Calu3 (cell line): ENCODE results near the gene FAT4. TPM values are rescaled to one million over a fixed set of nuclear protein-coding genes. Genes with fewer than 3 reads are reported as not detected.

Source experiments
- BruUV-seq: library from RNA; stranded (reverse); fragments of 400-500 nt; replicated peaks from 2 replicates; lab custom pipeline; 2021; lab: Mats Ljungman, UMichigan
- CTCF ChIA-PET: fragments of 300-600 bp; sonication (Branson Sonifier 250); formaldehyde crosslinking; loops from one replicate; lab custom pipeline; 2022; ENCODE audit warnings: antibody characterized with exemption; lab: Charles Lee
- DNase-seq: peaks from one replicate; pipeline ENCODE4 v3.0.0; 2022
- H3K27ac Mint-ChIP-seq: one replicate; pipeline ENCODE4 v1.8.0; 2022; ENCODE audit warnings: mixed read lengths; ENCODE audit not compliant: unreplicated experiment
- H3K27me3 Mint-ChIP-seq: one replicate; pipeline ENCODE4 v1.8.0; 2022; ENCODE audit warnings: mixed read lengths; ENCODE audit not compliant: unreplicated experiment
- H3K36me3 Mint-ChIP-seq: one replicate; pipeline ENCODE4 v1.8.0; 2022; ENCODE audit warnings: mild to moderate bottlenecking, moderate library complexity, mixed read lengths; ENCODE audit not compliant: insufficient read depth, unreplicated experiment
- H3K4me1 Mint-ChIP-seq: one replicate; pipeline ENCODE4 v1.8.0; 2022; ENCODE audit warnings: mild to moderate bottlenecking, low read depth, mixed read lengths; ENCODE audit not compliant: unreplicated experiment
- H3K4me3 Mint-ChIP-seq: one replicate; pipeline ENCODE4 v1.8.0; 2022; ENCODE audit warnings: mild to moderate bottlenecking, low read depth, moderate library complexity, mixed read lengths; ENCODE audit not compliant: unreplicated experiment
- H3K9me3 Mint-ChIP-seq: one replicate; pipeline ENCODE4 v1.8.0; 2022; ENCODE audit warnings: low read depth, mixed read lengths; ENCODE audit not compliant: unreplicated experiment
- CTCF ChIP-seq: fragments of 200-600 bp; IDR thresholded peaks from one replicate; pipeline ENCODE4 v1.8.0; 2022; ENCODE audit warnings: antibody characterized with exemption; ENCODE audit not compliant: unreplicated experiment
- intact Hi-C: fragments of 100-400 bp; cut with micrococcal nuclease; formaldehyde crosslinking; loops from one replicate; pipeline ENCODE4 v1.10.0; 2022; ENCODE audit not compliant: unreplicated experiment
- total RNA-seq: library from RNA; stranded (reverse); gene quantifications from 2 replicates; pipeline ENCODE4 v1.2.3, GENCODE V29; 2022

The FAT4 gene
- total RNA-seq, 1 experiment from 2014 or later: 4.6 TPM

GRCh38 chr4:125352521-125352920 is 37.8 kb downstream of the FAT4 start:
- no peaks in the 10 kb centered on the region for H3K9me3 Mint-ChIP-seq
- no TSS peak for BruUV-seq
- H3K27me3 Mint-ChIP-seq: no peaks in the 10 kb centered on the region
- CTCF ChIA-PET: interaction anchor here (0.6 kb wide), 1 partner anchor 392 kb away, joined by 8 read pairs; no protein-coding TSS in a partner anchor
- TF ChIP-seq CTCF: no peak
- H3K4me1 Mint-ChIP-seq: no peaks in the 10 kb centered on the region
- H3K4me3 Mint-ChIP-seq: no peak overlapping the region
- no peaks in the 10 kb centered on the region for H3K36me3 Mint-ChIP-seq
- intact Hi-C loops: no loop called here
- no peak overlapping the region for H3K27ac Mint-ChIP-seq
- no peak for DNase-seq

GRCh38 chr4:125353131-125353530 is 38.4 kb downstream of the FAT4 start:
- no peak for DNase-seq
- intact Hi-C loops: no loop called here
- H3K4me1 Mint-ChIP-seq: no peaks in the 10 kb centered on the region
- no peak overlapping the region for H3K4me3 Mint-ChIP-seq
- no peaks in the 10 kb centered on the region for H3K36me3 Mint-ChIP-seq
- CTCF ChIA-PET: interaction anchor here (0.6 kb wide), 1 partner anchor 391 kb away, joined by 8 read pairs; no protein-coding TSS in a partner anchor
- H3K27ac Mint-ChIP-seq: no peak overlapping the region
- no TSS peak for BruUV-seq
- TF ChIP-seq CTCF: no peak
- no peaks in the 10 kb centered on the region for H3K27me3 Mint-ChIP-seq
- no peaks in the 10 kb centered on the region for H3K9me3 Mint-ChIP-seq

GRCh38 chr4:125355791-125356190 is 41.0 kb downstream of the FAT4 start:
- DNase-seq: no peak
- Mint-ChIP-seq H3K9me3 (no peaks in the 10 kb centered on the region), H3K27ac (no peak overlapping the region), H3K27me3 (no peaks in the 10 kb centered on the region), H3K36me3 (no peaks in the 10 kb centered on the region), H3K4me3 (no peak overlapping the region), H3K4me1 (no peaks in the 10 kb centered on the region)
- no TSS peak for BruUV-seq
- CTCF ChIA-PET: no interaction called here
- TF ChIP-seq CTCF: no peak
- intact Hi-C loops: no loop called here

GRCh38 chr4:125357675-125358074 is 42.9 kb downstream of the FAT4 start:
- DNase-seq: no peak
- no peak overlapping the region for H3K4me3 Mint-ChIP-seq
- no peak for TF ChIP-seq CTCF
- no peaks in the 10 kb centered on the region for H3K4me1 Mint-ChIP-seq
- intact Hi-C loops: no loop called here
- H3K27ac Mint-ChIP-seq: no peak overlapping the region
- H3K27me3 Mint-ChIP-seq: no peaks in the 10 kb centered on the region
- no TSS peak for BruUV-seq
- CTCF ChIA-PET: no interaction called here
- no peaks in the 10 kb centered on the region for H3K36me3 Mint-ChIP-seq
- H3K9me3 Mint-ChIP-seq: no peaks in the 10 kb centered on the region
